OCI-LY1 (cell line): ENCODE data around the gene USP24.

Experiments used
- EZH2 ChIP-seq: fragments of 200-600 bp; sonication (generic), shearing (Covaris generic); IDR thresholded peaks from 2 replicates; pipeline ENCODE4 v1.8.0; 2017; ENCODE audit warnings: borderline replicate concordance, mixed run types, mild to moderate bottlenecking, antibody characterized with exemption, low read length, moderate library complexity, mixed read lengths
- TF ChIP-seq, protein P1 (sequence below): fragments of 200-600 bp; sonication (generic), shearing (Covaris generic); IDR thresholded peaks from 2 replicates; pipeline ENCODE4 v1.5.1; 2017; ENCODE audit warnings: mild to moderate bottlenecking, antibody characterized with exemption, low read length, moderate library complexity, mixed read lengths

DNA sequence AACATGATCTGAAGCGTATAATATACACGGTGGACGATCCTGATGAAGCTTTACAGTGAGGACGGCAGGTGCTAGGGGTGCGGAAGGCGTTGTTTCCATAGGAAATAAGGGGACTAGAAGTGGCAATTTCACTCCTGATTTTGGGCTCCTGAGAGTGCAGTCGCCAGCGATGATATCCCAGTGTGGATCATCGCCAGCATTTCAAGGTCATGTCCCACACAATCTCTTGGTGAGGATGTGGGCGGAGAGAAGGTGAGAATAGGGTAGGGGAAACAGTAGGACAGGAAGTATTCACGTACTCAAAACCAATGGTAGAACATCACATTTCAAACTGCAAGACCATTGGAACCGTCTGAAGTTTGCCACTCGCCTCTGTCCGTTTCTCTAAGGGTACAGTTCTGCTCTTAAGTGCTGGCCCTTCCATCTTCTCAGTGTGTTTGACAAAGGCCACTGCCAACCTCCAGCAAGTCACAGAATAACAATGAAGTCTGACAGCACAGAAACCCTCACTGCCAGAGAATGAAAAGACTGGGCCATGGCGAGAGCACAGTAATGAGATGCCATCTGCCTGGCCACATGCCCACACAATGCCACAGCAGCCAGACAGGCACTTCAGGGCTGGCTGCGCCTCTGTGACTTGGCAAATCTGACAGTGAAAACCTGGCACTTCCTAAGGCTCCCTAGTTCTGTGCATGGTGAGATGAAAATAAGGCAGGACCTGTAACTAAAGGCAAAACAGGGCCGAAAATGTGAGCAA, 148.0 kb downstream of the USP24 start:
- TF ChIP-seq, protein P1, sequence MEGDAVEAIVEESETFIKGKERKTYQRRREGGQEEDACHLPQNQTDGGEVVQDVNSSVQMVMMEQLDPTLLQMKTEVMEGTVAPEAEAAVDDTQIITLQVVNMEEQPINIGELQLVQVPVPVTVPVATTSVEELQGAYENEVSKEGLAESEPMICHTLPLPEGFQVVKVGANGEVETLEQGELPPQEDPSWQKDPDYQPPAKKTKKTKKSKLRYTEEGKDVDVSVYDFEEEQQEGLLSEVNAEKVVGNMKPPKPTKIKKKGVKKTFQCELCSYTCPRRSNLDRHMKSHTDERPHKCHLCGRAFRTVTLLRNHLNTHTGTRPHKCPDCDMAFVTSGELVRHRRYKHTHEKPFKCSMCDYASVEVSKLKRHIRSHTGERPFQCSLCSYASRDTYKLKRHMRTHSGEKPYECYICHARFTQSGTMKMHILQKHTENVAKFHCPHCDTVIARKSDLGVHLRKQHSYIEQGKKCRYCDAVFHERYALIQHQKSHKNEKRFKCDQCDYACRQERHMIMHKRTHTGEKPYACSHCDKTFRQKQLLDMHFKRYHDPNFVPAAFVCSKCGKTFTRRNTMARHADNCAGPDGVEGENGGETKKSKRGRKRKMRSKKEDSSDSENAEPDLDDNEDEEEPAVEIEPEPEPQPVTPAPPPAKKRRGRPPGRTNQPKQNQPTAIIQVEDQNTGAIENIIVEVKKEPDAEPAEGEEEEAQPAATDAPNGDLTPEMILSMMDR, result no peak
- no peak for TF ChIP-seq EZH2
